Smooth muscle cell (in vitro differentiated cells): ENCODE results near the gene SH3PXD2B. TPM values are rescaled to one million over a fixed set of nuclear protein-coding genes. Genes with fewer than 3 reads are reported as not detected.

Experiments used
- DNase-seq: peaks from one replicate; lab custom pipeline; 2025; ENCODE audit not compliant: unreplicated experiment; lab: John Stamatoyannopoulos, UW
- H2AFZ ChIP-seq: fragments of 200-600 bp; sonication (generic); 2 replicates; pipeline ENCODE4 v1.6.0; 2016; ENCODE audit warnings: antibody characterized with exemption, low read depth, mild to moderate bottlenecking
- H3F3A ChIP-seq: fragments of 200-600 bp; sonication (generic); 2 replicates; pipeline ENCODE4 v1.6.0; 2017; ENCODE audit warnings: antibody characterized with exemption, low read depth
- H3K27ac ChIP-seq: fragments of 200-600 bp; sonication (generic); 2 replicates; pipeline ENCODE4 v1.5.1; 2016; ENCODE audit warnings: low read depth, mild to moderate bottlenecking
- H3K27me3 ChIP-seq: fragments of 200-600 bp; sonication (generic); 2 replicates; pipeline ENCODE4 v1.6.1; 2016; ENCODE audit warnings: low read depth, mild to moderate bottlenecking
- H3K36me3 ChIP-seq: fragments of 200-600 bp; sonication (generic); 2 replicates; pipeline ENCODE4 v1.5.1; 2016; ENCODE audit warnings: low read depth
- H3K4me1 ChIP-seq: fragments of 200-600 bp; sonication (generic); 2 replicates; pipeline ENCODE4 v1.5.1; 2016; ENCODE audit warnings: low read depth
- H3K4me2 ChIP-seq: fragments of 200-600 bp; sonication (generic); 2 replicates; pipeline ENCODE4 v1.6.0; 2016; ENCODE audit warnings: mild to moderate bottlenecking
- H3K4me3 ChIP-seq: fragments of 200-600 bp; sonication (generic); 2 replicates; pipeline ENCODE4 v1.5.1; 2016; ENCODE audit warnings: mild to moderate bottlenecking
- H3K79me2 ChIP-seq: fragments of 200-600 bp; sonication (generic); 2 replicates; pipeline ENCODE4 v1.6.0; 2016; ENCODE audit warnings: low read depth, mild to moderate bottlenecking
- H3K9ac ChIP-seq: fragments of 200-600 bp; sonication (generic); 2 replicates; pipeline ENCODE4 v1.6.0; 2016; ENCODE audit warnings: low read depth
- H3K9me3 ChIP-seq: fragments of 200-600 bp; sonication (generic); replicated peaks from 2 replicates; pipeline ENCODE4 v1.5.1; 2016; ENCODE audit warnings: low read depth
- H4K20me1 ChIP-seq: fragments of 200-600 bp; sonication (generic); 2 replicates; pipeline ENCODE4 v1.6.0; 2016; ENCODE audit warnings: low read depth
- WGBS: methylation state at CpG from one replicate; pipeline ENCODE4 v1.1.7; 2016; ENCODE audit warnings: low lambda C conversion rate; 5-methylcytosine and 5-hydroxymethylcytosine counted together
- polyA plus RNA-seq: library from polyadenylated mRNA; unstranded; fragments of >200 nt; fragmentation: Nextera tagmentation; extraction: Ambion mirVana; gene quantifications from 2 replicates; pipeline ENCODE4 v1.2.1, GENCODE V29; 2016
- total RNA-seq: library from RNA; depleted of rRNA; stranded (reverse); fragments of >200 nt; gene quantifications from 2 replicates; pipeline ENCODE4 v1.2.3, GENCODE V29; 2014
- TF ChIP-seq, protein P1 (sequence below): fragments of 200-600 bp; sonication (generic); IDR thresholded peaks from 2 replicates; pipeline ENCODE4 v1.5.1; 2017; ENCODE audit warnings: borderline replicate concordance, mild to moderate bottlenecking, antibody characterized with exemption; ENCODE audit not compliant: insufficient read depth, poor library complexity, severe bottlenecking

SH3PXD2B gene
- total and polyA plus RNA-seq, 2 experiments from 2014 or later = 36.5 to 39.4 TPM

- H3K27me3 ChIP-seq = no peaks in the 10 kb centered on the region
- no peak for DNase-seq
- H3K27ac ChIP-seq = no peak overlapping the region
- no peak overlapping the region for H2AFZ ChIP-seq
- no peak overlapping the region for H3K4me3 ChIP-seq
- peaks cover 8% of the 10 kb centered on the region for H3F3A ChIP-seq
- TF ChIP-seq, protein P1, sequence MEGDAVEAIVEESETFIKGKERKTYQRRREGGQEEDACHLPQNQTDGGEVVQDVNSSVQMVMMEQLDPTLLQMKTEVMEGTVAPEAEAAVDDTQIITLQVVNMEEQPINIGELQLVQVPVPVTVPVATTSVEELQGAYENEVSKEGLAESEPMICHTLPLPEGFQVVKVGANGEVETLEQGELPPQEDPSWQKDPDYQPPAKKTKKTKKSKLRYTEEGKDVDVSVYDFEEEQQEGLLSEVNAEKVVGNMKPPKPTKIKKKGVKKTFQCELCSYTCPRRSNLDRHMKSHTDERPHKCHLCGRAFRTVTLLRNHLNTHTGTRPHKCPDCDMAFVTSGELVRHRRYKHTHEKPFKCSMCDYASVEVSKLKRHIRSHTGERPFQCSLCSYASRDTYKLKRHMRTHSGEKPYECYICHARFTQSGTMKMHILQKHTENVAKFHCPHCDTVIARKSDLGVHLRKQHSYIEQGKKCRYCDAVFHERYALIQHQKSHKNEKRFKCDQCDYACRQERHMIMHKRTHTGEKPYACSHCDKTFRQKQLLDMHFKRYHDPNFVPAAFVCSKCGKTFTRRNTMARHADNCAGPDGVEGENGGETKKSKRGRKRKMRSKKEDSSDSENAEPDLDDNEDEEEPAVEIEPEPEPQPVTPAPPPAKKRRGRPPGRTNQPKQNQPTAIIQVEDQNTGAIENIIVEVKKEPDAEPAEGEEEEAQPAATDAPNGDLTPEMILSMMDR = no peak
- H3K4me2 ChIP-seq = no peak overlapping the region
- no peak overlapping the region for H3K9ac ChIP-seq
- H3K36me3 ChIP-seq = no peaks in the 10 kb centered on the region
- H3K4me1 ChIP-seq = no peaks in the 10 kb centered on the region
- peaks cover 100% of the 10 kb centered on the region for H4K20me1 ChIP-seq
- 94% methylated on average over 20 of the region's 20 CpGs for WGBS
- H3K9me3 ChIP-seq = no peaks in the 10 kb centered on the region
- peaks cover 57% of the 10 kb centered on the region for H3K79me2 ChIP-seq
Measured at GRCh38 chr5:172423379-172424110, 30.8 kb downstream of the SH3PXD2B start.

DNA sequence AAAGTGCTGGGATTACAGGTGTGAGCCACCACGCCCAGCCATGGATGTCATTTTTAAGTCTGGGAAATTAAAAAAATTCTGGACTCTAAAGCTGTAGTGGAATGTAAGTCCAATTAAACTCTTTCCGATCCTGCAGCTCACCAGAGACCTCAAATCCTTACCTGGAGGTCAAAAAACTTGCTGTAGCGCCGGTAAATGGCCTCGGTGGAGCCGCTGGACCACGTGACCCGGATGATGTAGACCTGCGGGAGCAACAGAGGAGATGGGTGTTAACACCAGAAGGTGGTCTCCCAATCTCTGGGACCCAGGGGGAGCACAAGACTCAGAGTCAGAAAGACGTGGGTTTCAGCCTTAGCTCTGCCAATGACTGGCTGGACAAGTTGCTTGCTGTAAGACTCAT lies 32.1 kb downstream of the SH3PXD2B start:
- Histone ChIP-seq H3K36me3 (no peaks in the 10 kb centered on the region), H4K20me1 (peaks cover 95% of the 10 kb centered on the region), H3K4me1 (no peaks in the 10 kb centered on the region), H3K9ac (no peak overlapping the region), H3F3A (peaks cover 8% of the 10 kb centered on the region), H3K4me3 (no peak overlapping the region), H3K79me2 (peaks cover 44% of the 10 kb centered on the region), H3K27me3 (no peaks in the 10 kb centered on the region), H3K9me3 (no peaks in the 10 kb centered on the region), H3K27ac (no peak overlapping the region), H3K4me2 (no peak overlapping the region), H2AFZ (no peak overlapping the region)
- TF ChIP-seq, protein P1 = no peak
- whole genome bisulfite sequencing = 97% methylated on average over 10 of the region's 10 CpGs
- no peak for DNase-seq

DNA sequence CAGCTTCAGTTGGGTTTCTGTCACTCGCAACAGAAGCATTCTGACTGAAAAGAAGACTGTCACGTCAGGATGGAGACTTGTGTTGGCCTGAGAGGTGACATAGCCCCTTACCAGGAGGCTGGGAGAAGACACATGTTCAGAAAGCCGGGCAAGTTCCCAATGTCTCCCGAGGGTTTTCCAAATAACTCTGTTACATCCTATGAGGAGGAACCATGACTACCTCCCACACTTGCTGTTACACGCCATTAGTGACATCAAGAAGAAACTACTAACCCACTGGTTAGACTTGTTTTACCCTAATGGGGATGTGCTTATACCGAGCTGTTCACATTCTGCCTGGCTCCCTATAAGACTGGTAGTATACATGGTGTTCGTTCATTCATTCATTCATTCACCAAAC lies 33.3 kb downstream of the SH3PXD2B start:
- WGBS = 92% methylated on average over 7 of the region's 7 CpGs
- DNase-seq = no peak
- Histone ChIP-seq H3K4me2 (no peak overlapping the region), H3K27ac (peak overlapping the region; percentile 74), H3K79me2 (peaks cover 31% of the 10 kb centered on the region), H3K4me3 (no peak overlapping the region), H3K4me1 (no peaks in the 10 kb centered on the region), H3K9ac (no peak overlapping the region), H3K36me3 (no peaks in the 10 kb centered on the region), H3K27me3 (no peaks in the 10 kb centered on the region), H3F3A (peaks cover 8% of the 10 kb centered on the region), H2AFZ (no peak overlapping the region), H3K9me3 (no peaks in the 10 kb centered on the region), H4K20me1 (peaks cover 83% of the 10 kb centered on the region)
- TF ChIP-seq, protein P1 = no peak

- Histone ChIP-seq H3K27me3 (no peaks in the 10 kb centered on the region), H3K36me3 (no peaks in the 10 kb centered on the region), H3K9me3 (no peaks in the 10 kb centered on the region), H3K4me3 (no peak overlapping the region), H4K20me1 (peaks cover 81% of the 10 kb centered on the region), H3K27ac (peak overlapping the region; percentile 74), H3F3A (peaks cover 8% of the 10 kb centered on the region), H3K79me2 (peaks cover 25% of the 10 kb centered on the region), H3K4me2 (no peak overlapping the region), H3K4me1 (no peaks in the 10 kb centered on the region), H2AFZ (no peak overlapping the region), H3K9ac (peak overlapping the region; percentile 18)
- 78% methylated on average over 10 of the region's 10 CpGs for WGBS
- TF ChIP-seq, protein P1 = no peak
- no peak for DNase-seq
Measured at GRCh38 chr5:172420235-172420939, 33.9 kb downstream of the SH3PXD2B start.
